ENCODE measurements around the gene PTCH2. TPM values are rescaled to one million over a fixed set of nuclear protein-coding genes. Genes with fewer than 3 reads are reported as not detected.
"Not testable (repeated sequence)": the region's sequence is repeated elsewhere in the genome, so short reads cannot be mapped to it uniquely, and the experiment has no call there.

Gene PTCH2
- total RNA-seq, 5 donors from 2014 or later (not counting 1 experiment from before 2014, with no cell fraction given): 0.89 to 2.3 (median 1.3) TPM

GRCh38 chr1:44810762-44811105 lies 32.3 kb downstream of the PTCH2 start:
- ChIA-PET CTCF (interaction anchor here in 1 of 2 donors (2.8 kb wide), 1 partner anchor 8 kb away, joined by 22 read pairs; no protein-coding TSS in a partner anchor), POLR2A (interaction anchor here in 1 of 2 donors (1.0 to 2.8 kb wide), 3 partner anchors 9 to 11 kb away, joined by 3 to 48 read pairs (median 7); partner anchors contain the start of gene PLK3)
- not testable (repeated sequence) for H3K27me3 Mint-ChIP-seq; H3K9me3 Mint-ChIP-seq; H3K9me3 ChIP-seq; H3K4me3 ChIP-seq (ENCODE audit: control insufficient read depth in 1 of 2, extremely low read depth in 1 of 2, low read length in 1 of 2); H3K36me3 Mint-ChIP-seq; H3K27me3 ChIP-seq (replicated peaks in 1 of 2; ENCODE audit: control insufficient read depth in 2 of 2, extremely low read depth in 1 of 2, insufficient read depth in 2 of 2, low read length in 1 of 2); ATAC-seq (replicated peaks in 1 of 4)
- DNase-seq: peak in 1 of 35 experiments; percentile 28
- H3K4me1 ChIP-seq (ENCODE audit: control insufficient read depth in 1 of 2, extremely low read depth in 1 of 2, insufficient read depth in 2 of 2, low read length in 2 of 2): peaks cover 58 to 89% of the 10 kb centered on the region in 2 experiments
- H3K27ac ChIP-seq (ENCODE audit: low read length): peak overlapping the region; percentile 98
- H3K4me1 Mint-ChIP-seq: peaks cover 71 to 84% (median 76%) of the 10 kb centered on the region in 3 donors
- H3K4me3 Mint-ChIP-seq: peak overlapping the region in 1 of 3 donors; percentile 85
- peaks cover 4 to 12% of the 10 kb centered on the region in 2 donors for H3K36me3 ChIP-seq (ENCODE audit: control insufficient read depth in 2 of 2, extremely low read depth in 1 of 2, insufficient read depth in 1 of 2, low read length in 1 of 2)
- WGBS (ENCODE audit: insufficient coverage): 86% methylated on average over 4 of the region's 4 CpGs
- peak overlapping the region; percentile 99 for H3K27ac Mint-ChIP-seq

GRCh38 chr1:44810101-44810761 lies 32.8 kb downstream of the PTCH2 start:
- H3K4me3 ChIP-seq (ENCODE audit: control insufficient read depth in 1 of 2, extremely low read depth in 1 of 2, low read length in 1 of 2): peak overlapping the region in 1 of 2 donors; percentile 25
- Mint-ChIP-seq H3K36me3 (peaks cover 13% of the 10 kb centered on the region), H3K27ac (peak overlapping the region; percentile 99), H3K27me3 (no peaks in the 10 kb centered on the region), H3K9me3 (no peaks in the 10 kb centered on the region), H3K4me3 (peak overlapping the region in 1 of 3 donors; percentile 85), H3K4me1 (peaks cover 72 to 86% (median 78%) of the 10 kb centered on the region in 3 donors)
- 29% methylated on average over 7 of the region's 12 CpGs for WGBS (ENCODE audit: insufficient coverage)
- H3K9me3 ChIP-seq: no peaks in the 10 kb centered on the region
- DNase-seq (peak in 6 of 35 experiments; percentile 22 to 49 (median 30)), ATAC-seq (replicated peaks in 1 of 4) (no peak)
- no peaks in the 10 kb centered on the region for H3K27me3 ChIP-seq (replicated peaks in 1 of 2; ENCODE audit: control insufficient read depth in 2 of 2, extremely low read depth in 1 of 2, insufficient read depth in 2 of 2, low read length in 1 of 2)
- H3K36me3 ChIP-seq (ENCODE audit: control insufficient read depth in 2 of 2, extremely low read depth in 1 of 2, insufficient read depth in 1 of 2, low read length in 1 of 2): peaks cover 5 to 17% of the 10 kb centered on the region in 2 donors
- peaks cover 59 to 93% of the 10 kb centered on the region in 2 experiments for H3K4me1 ChIP-seq (ENCODE audit: control insufficient read depth in 1 of 2, extremely low read depth in 1 of 2, insufficient read depth in 2 of 2, low read length in 2 of 2)
- ChIA-PET POLR2A (interaction anchor here (0.6 to 3.9 kb wide), 11 partner anchors 8 to 682 kb away, joined by 3 to 51 read pairs (median 7); partner anchors contain the start of genes PLK3 (in 2 of the 2) and RNU5D-1 (in 1 of the 2)), CTCF (interaction anchor here in 1 of 2 donors (0.9 to 2.8 kb wide), 5 partner anchors 7 to 81 kb away, joined by 3 to 22 read pairs (median 6); partner anchors contain the start of gene PLK3)
- H3K27ac ChIP-seq (ENCODE audit: low read length): peak overlapping the region; percentile 98

GRCh38 chr1:44808938-44809917 lies 33.8 kb downstream of the PTCH2 start:
- Mint-ChIP-seq H3K27me3 (no peaks in the 10 kb centered on the region), H3K4me1 (peaks cover 74 to 86% (median 77%) of the 10 kb centered on the region in 3 donors), H3K9me3 (no peaks in the 10 kb centered on the region), H3K27ac (peak overlapping the region; percentile 99), H3K4me3 (peak overlapping the region; percentile 61 to 85 (median 63)), H3K36me3 (peaks cover 20% of the 10 kb centered on the region)
- ATAC-seq (replicated peaks in 1 of 4): peak; percentile 57 to 60 (median 58)
- Histone ChIP-seq H3K27ac (ENCODE audit: low read length) (peak overlapping the region; percentile 98), H3K4me1 (ENCODE audit: control insufficient read depth in 1 of 2, extremely low read depth in 1 of 2, insufficient read depth in 2 of 2, low read length in 2 of 2) (peaks cover 60 to 91% of the 10 kb centered on the region in 2 experiments), H3K9me3 (no peaks in the 10 kb centered on the region), H3K36me3 (ENCODE audit: control insufficient read depth in 2 of 2, extremely low read depth in 1 of 2, insufficient read depth in 1 of 2, low read length in 1 of 2) (peaks cover 11 to 27% of the 10 kb centered on the region in 2 donors), H3K4me3 (ENCODE audit: control insufficient read depth in 1 of 2, extremely low read depth in 1 of 2, low read length in 1 of 2) (peak overlapping the region; percentile 6 to 25), H3K27me3 (replicated peaks in 1 of 2; ENCODE audit: control insufficient read depth in 2 of 2, extremely low read depth in 1 of 2, insufficient read depth in 2 of 2, low read length in 1 of 2) (no peaks in the 10 kb centered on the region)
- POLR2A ChIA-PET: interaction anchor here (0.5 to 3.9 kb wide), 14 partner anchors 8 to 683 kb away, joined by 3 to 51 read pairs (median 6); partner anchors contain the start of genes PLK3 (in 2 of the 2), RNU5D-1 (in 1 of the 2) and RPS8 (in 1 of the 2)
- 7% methylated on average over 3 of the region's 6 CpGs for WGBS (ENCODE audit: insufficient coverage)
- DNase-seq: peak; percentile 64 to 93 (median 87)
- CTCF ChIA-PET: interaction anchor here (0.5 to 2.8 kb wide), 9 partner anchors 8 to 500 kb away, joined by 3 to 22 read pairs (median 5); partner anchors contain the start of gene PLK3 (in 1 of the 2)

- Mint-ChIP-seq H3K27me3 (no peaks in the 10 kb centered on the region), H3K27ac (peak within 1 kb of the TSS; percentile 99), H3K4me3 (peak within 1 kb of the TSS; percentile 61 to 85 (median 68)), H3K36me3 (peaks cover 27% of the 10 kb centered on the region), H3K4me1 (peaks cover 77 to 88% (median 79%) of the 10 kb centered on the region in 3 donors), H3K9me3 (no peaks in the 10 kb centered on the region)
- Histone ChIP-seq H3K4me3 (ENCODE audit: control insufficient read depth in 1 of 2, extremely low read depth in 1 of 2, low read length in 1 of 2) (peak within 1 kb of the TSS; percentile 16 to 35), H3K4me1 (ENCODE audit: control insufficient read depth in 1 of 2, extremely low read depth in 1 of 2, insufficient read depth in 2 of 2, low read length in 2 of 2) (peaks cover 60 to 92% of the 10 kb centered on the region in 2 experiments), H3K27ac (ENCODE audit: low read length) (peak within 1 kb of the TSS; percentile 98), H3K36me3 (ENCODE audit: control insufficient read depth in 2 of 2, extremely low read depth in 1 of 2, insufficient read depth in 1 of 2, low read length in 1 of 2) (peaks cover 16 to 36% of the 10 kb centered on the region in 2 donors), H3K27me3 (replicated peaks in 1 of 2; ENCODE audit: control insufficient read depth in 2 of 2, extremely low read depth in 1 of 2, insufficient read depth in 2 of 2, low read length in 1 of 2) (no peaks in the 10 kb centered on the region), H3K9me3 (no peaks in the 10 kb centered on the region)
- 34% methylated on average over 19 of the region's 23 CpGs for WGBS (ENCODE audit: insufficient coverage)
- ATAC-seq (replicated peaks in 1 of 4) (peak; percentile 10 to 25 (median 15)), DNase-seq (peak in 13 of 35 experiments; percentile 26 to 80 (median 39))
- ChIA-PET POLR2A (interaction anchor here (0.5 to 3.9 kb wide), 11 partner anchors 7 to 496 kb away, joined by 3 to 51 read pairs (median 7); partner anchors contain the start of genes PLK3 (in 2 of the 2), RNU5D-1 (in 1 of the 2) and RPS8 (in 1 of the 2)), CTCF (interaction anchor here (0.5 to 2.8 kb wide), 5 partner anchors 8 to 501 kb away, joined by 4 to 22 read pairs (median 6); partner anchors contain the start of gene PLK3 (in 1 of the 2))
Measured at GRCh38 chr1:44808063-44808937, 34.8 kb downstream of the PTCH2 start, which contains the start of gene BTBD19. Gene BTBD19, plus strand, starts transcription at chr1:44808523. Its CDS starts 298 bp downstream, at chr1:44808821.

- 3% methylated on average over 7 of the region's 16 CpGs for WGBS (ENCODE audit: insufficient coverage)
- H3K9me3 ChIP-seq: no peaks in the 10 kb centered on the region
- no peaks in the 10 kb centered on the region for H3K27me3 ChIP-seq (replicated peaks in 1 of 2; ENCODE audit: control insufficient read depth in 2 of 2, extremely low read depth in 1 of 2, insufficient read depth in 2 of 2, low read length in 1 of 2)
- peaks cover 85 to 92% (median 87%) of the 10 kb centered on the region in 3 donors for H3K4me1 Mint-ChIP-seq
- CTCF ChIA-PET: no interaction called here
- peaks cover 16 to 44% of the 10 kb centered on the region in 2 donors for H3K36me3 ChIP-seq (ENCODE audit: control insufficient read depth in 2 of 2, extremely low read depth in 1 of 2, insufficient read depth in 1 of 2, low read length in 1 of 2)
- H3K4me3 ChIP-seq (ENCODE audit: control insufficient read depth in 1 of 2, extremely low read depth in 1 of 2, low read length in 1 of 2): peak overlapping the region; percentile 16 to 35
- no peaks in the 10 kb centered on the region for H3K9me3 Mint-ChIP-seq
- peak; percentile 81 to 97 (median 91) for DNase-seq
- peaks cover 35% of the 10 kb centered on the region for H3K36me3 Mint-ChIP-seq
- H3K27ac ChIP-seq (ENCODE audit: low read length): peak overlapping the region; percentile 98
- H3K27ac Mint-ChIP-seq: peak overlapping the region; percentile 99
- POLR2A ChIA-PET: interaction anchor here (0.5 to 3.9 kb wide), 4 partner anchors 11 to 496 kb away, joined by 3 to 51 read pairs (median 20); no protein-coding TSS in a partner anchor
- H3K4me3 Mint-ChIP-seq: peak overlapping the region; percentile 61 to 85 (median 68)
- peaks cover 60 to 92% of the 10 kb centered on the region in 2 experiments for H3K4me1 ChIP-seq (ENCODE audit: control insufficient read depth in 1 of 2, extremely low read depth in 1 of 2, insufficient read depth in 2 of 2, low read length in 2 of 2)
- H3K27me3 Mint-ChIP-seq: no peaks in the 10 kb centered on the region
- ATAC-seq (replicated peaks in 1 of 4): peak; percentile 61 to 74 (median 70)
Measured at GRCh38 chr1:44807364-44808062, 35.5 kb downstream of the PTCH2 start.
